Tibial nerve (tissue), 4 donors: ENCODE data around the gene CEACAM8. TPM values are rescaled to one million over a fixed set of nuclear protein-coding genes. Genes with fewer than 3 reads are reported as not detected.

ENCODE experiments used
- DNase-seq, 2 donors: peaks; one replicate each; pipeline ENCODE4 v3.0.0-alpha.2; 2019; ENCODE audit warnings: low spot score in 2 of 2
- H3K27ac ChIP-seq, 4 donors: fragments of 200-600 bp; sonication (generic) in 3 of 4; one replicate each; pipeline ENCODE4 v1.5.1; 2017 to 2019; ENCODE audit warnings: mild to moderate bottlenecking in 1 of 4
- H3K27me3 ChIP-seq, 2 donors: fragments of 200-600 bp; sonication (generic) in 1 of 2; one replicate each; pipeline versions ENCODE4 v1.5.1 to v1.6.0; 2017 to 2019
- H3K36me3 ChIP-seq, 3 donors: fragments of 200-600 bp; sonication (generic); one replicate each; pipeline ENCODE4 v1.5.1; 2018 to 2019
- H3K4me1 ChIP-seq, 4 donors: fragments of 200-600 bp; sonication (generic) in 3 of 4; one replicate each; pipeline ENCODE4 v1.5.1; 2017 to 2019
- H3K4me3 ChIP-seq, 4 donors: fragments of 200-600 bp; sonication (generic) in 3 of 4; one replicate each; pipeline ENCODE4 v1.5.1; 2017 to 2019; ENCODE audit warnings: mild to moderate bottlenecking in 1 of 4, moderate library complexity in 1 of 4
- H3K9me3 ChIP-seq, 4 donors: fragments of 200-600 bp; sonication (generic) in 3 of 4; one replicate each; pipeline ENCODE4 v1.5.1; 2017 to 2019
- EP300 ChIP-seq, 2 donors: sonication (generic); formaldehyde crosslinking; IDR thresholded peaks; one replicate each; pipeline ENCODE4 v1.6.1; 2017; ENCODE audit warnings: antibody characterized with exemption in 2 of 2, mild to moderate bottlenecking in 1 of 2
- POLR2A ChIP-seq, 2 donors: fragments of 450-650 bp; IDR thresholded peaks; one replicate each; pipeline ENCODE4 v1.6.1; 2017; ENCODE audit warnings: antibody characterized with exemption in 2 of 2, mild to moderate bottlenecking in 2 of 2, moderate library complexity in 2 of 2
- WGBS, 2 donors: methylation state at CpG; one replicate each; pipeline ENCODE4 v1.1.5; 2018; 5-methylcytosine and 5-hydroxymethylcytosine counted together
- total RNA-seq, 4 donors: library from RNA; depleted of rRNA; stranded (reverse); fragments of >200 nt; gene quantifications; one replicate each; pipeline ENCODE4 v1.1.0, GENCODE V29; 2016
- TF ChIP-seq, protein P1 (sequence below), 5 experiments: fragments of 200-600 bp in 3 of 5; fragments of 450-650 bp in 2 of 5; sonication (generic) in 3 of 5; IDR thresholded peaks; one replicate each; pipeline ENCODE4 v1.5.1; 2016 to 2019; ENCODE audit warnings: antibody characterized with exemption in 5 of 5, mild to moderate bottlenecking in 3 of 5, moderate library complexity in 2 of 5

CEACAM8 gene
- total RNA-seq, 4 donors from 2014 or later = not detected

DNA sequence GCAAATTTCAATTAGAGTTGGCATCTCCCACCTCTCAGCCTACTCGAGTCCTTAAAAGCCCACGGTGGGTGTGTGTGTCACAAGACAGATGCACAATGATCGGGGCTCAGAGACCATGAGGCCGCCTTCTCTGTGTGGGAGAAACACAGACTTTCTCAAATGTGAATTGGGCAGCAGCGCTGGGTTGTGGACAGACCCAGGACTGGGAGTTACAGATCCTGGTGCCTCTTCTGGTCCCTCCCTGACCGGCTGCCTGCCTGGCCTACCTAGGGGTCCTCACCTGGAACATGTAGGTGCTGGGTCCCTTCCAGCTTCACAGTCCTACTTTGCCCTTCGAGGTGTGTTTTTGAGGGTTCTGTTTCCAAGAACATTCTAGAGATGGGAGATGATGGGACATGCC, 4.9 kb downstream of the CEACAM8 start:
- Histone ChIP-seq H3K4me3 (no peak overlapping the region), H3K27ac (no peak overlapping the region), H3K27me3 (no peaks in the 10 kb centered on the region), H3K9me3 (no peaks in the 10 kb centered on the region), H3K36me3 (no peaks in the 10 kb centered on the region), H3K4me1 (no peaks in the 10 kb centered on the region)
- DNase-seq = no peak
- TF ChIP-seq EP300 (IDR thresholded peaks at IDR 0.05) (no peak), POLR2A (IDR thresholded peaks at IDR 0.05) (no peak)
- TF ChIP-seq, protein P1, sequence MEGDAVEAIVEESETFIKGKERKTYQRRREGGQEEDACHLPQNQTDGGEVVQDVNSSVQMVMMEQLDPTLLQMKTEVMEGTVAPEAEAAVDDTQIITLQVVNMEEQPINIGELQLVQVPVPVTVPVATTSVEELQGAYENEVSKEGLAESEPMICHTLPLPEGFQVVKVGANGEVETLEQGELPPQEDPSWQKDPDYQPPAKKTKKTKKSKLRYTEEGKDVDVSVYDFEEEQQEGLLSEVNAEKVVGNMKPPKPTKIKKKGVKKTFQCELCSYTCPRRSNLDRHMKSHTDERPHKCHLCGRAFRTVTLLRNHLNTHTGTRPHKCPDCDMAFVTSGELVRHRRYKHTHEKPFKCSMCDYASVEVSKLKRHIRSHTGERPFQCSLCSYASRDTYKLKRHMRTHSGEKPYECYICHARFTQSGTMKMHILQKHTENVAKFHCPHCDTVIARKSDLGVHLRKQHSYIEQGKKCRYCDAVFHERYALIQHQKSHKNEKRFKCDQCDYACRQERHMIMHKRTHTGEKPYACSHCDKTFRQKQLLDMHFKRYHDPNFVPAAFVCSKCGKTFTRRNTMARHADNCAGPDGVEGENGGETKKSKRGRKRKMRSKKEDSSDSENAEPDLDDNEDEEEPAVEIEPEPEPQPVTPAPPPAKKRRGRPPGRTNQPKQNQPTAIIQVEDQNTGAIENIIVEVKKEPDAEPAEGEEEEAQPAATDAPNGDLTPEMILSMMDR (IDR thresholded peaks at IDR 0.05) = no peak
- WGBS, 2 donors = 77 to 83% methylated on average over 6 to 7 of the region's 7 CpGs

DNA sequence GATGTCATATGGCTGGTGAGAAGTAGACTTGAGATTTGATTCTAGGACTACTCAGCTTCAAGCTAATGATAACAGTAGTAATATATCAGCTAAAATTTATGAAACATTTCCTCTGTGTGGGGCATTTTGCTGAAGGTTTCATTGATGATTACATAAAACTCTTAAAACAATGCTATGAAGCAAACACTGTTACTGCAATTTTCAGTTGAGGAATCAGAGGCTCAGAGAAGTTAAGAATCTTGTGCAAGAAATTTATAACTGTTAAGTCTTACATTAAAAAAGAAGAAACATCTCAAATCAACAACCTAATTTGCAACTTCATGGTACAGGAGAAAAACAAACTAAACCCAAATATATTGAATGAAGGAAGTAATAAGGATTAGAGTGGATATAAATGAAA, 10.3 kb downstream of the CEACAM8 start:
- Histone ChIP-seq H3K4me3 (no peak overlapping the region), H3K27ac (no peak overlapping the region)

DNA sequence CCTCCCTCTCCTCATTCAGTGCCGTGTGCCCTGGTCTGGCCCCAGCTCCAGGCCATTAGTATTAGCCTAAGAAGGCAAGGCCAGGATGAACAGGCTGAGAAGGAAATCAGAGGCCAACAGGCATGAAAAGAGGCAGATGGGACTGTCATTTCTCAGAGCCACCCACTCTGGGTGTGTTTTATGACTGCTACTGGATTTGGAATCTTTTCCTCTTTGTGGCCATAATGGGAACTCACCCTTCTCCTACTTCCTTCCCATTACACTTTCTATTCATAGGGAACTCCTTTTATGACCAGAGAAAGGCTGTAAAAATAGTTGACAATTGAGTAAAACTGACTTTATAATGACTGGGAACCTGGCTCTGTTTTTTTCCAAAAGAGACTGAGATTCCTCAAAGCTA, 17.7 kb downstream of the CEACAM8 start:
- TF ChIP-seq, protein P1 (IDR thresholded peaks at IDR 0.05) = no peak
- TF ChIP-seq POLR2A (IDR thresholded peaks at IDR 0.05) (no peak), EP300 (IDR thresholded peaks at IDR 0.05) (no peak)
- no peaks in the 10 kb centered on the region for H3K9me3 ChIP-seq
- no peak for DNase-seq
- no peaks in the 10 kb centered on the region for H3K4me1 ChIP-seq
- WGBS, 2 donors = 34 to 40% methylated on average over 1 of the region's 1 CpG
- H3K36me3 ChIP-seq = no peaks in the 10 kb centered on the region
- H3K4me3 ChIP-seq = no peak overlapping the region
- H3K27ac ChIP-seq = no peak overlapping the region
- no peaks in the 10 kb centered on the region for H3K27me3 ChIP-seq

More for the DNA sequence above, 10.3 kb downstream of the CEACAM8 start:
- Histone ChIP-seq H3K36me3 (no peaks in the 10 kb centered on the region), H3K4me1 (no peaks in the 10 kb centered on the region), H3K27me3 (no peaks in the 10 kb centered on the region), H3K9me3 (no peaks in the 10 kb centered on the region)
- no peak for TF ChIP-seq EP300 (IDR thresholded peaks at IDR 0.05)
- no peak for TF ChIP-seq POLR2A (IDR thresholded peaks at IDR 0.05)
- TF ChIP-seq, protein P1 (IDR thresholded peaks at IDR 0.05) = no peak
- DNase-seq = no peak

DNA sequence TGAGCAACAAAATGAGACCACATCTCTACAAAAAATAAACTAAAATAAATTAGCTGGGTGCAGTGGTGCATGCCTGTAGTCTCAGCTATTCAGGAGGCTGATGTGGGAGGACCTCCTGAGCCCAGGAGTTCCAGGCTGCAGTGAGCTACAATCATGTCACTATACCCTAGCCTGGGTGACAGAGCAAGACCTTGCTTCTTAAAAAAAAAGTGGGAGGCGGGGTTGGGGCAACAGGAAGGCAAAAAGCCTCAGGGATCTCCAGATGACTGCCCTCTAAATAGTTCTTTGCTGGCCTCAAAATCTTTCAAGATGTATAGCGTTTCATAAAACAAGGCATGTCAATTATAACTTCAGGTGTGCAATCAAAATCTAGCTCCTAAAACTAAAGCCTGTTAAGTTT, 18.5 kb downstream of the CEACAM8 start:
- Histone ChIP-seq H3K4me1 (no peaks in the 10 kb centered on the region), H3K36me3 (no peaks in the 10 kb centered on the region), H3K4me3 (no peak overlapping the region), H3K27me3 (no peaks in the 10 kb centered on the region), H3K27ac (no peak overlapping the region), H3K9me3 (no peaks in the 10 kb centered on the region)
- DNase-seq = no peak
- 71 to 78% methylated on average over 2 of the region's 2 CpGs for WGBS, 2 donors
- no peak for TF ChIP-seq POLR2A (IDR thresholded peaks at IDR 0.05)
- TF ChIP-seq, protein P1 (IDR thresholded peaks at IDR 0.05) = no peak
- no peak for TF ChIP-seq EP300 (IDR thresholded peaks at IDR 0.05)

DNA sequence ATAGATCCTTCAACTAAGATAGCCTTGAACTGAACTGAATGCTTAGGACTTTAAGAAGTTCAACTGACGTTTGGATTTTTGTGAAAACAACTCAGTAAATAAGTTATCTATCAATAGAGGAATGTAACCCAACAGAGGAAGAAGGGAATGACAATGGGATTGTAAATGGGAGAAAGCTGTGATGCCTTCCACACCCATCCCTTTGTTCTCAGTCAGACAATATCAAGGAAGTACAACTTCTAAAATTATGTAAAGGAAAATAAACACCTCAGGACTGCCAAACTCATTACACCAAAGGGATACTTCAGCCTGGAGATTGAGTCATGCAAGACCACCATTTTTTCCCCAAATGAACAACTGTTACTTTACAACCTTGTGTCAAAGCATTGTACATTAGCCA, 21.1 kb downstream of the CEACAM8 start:
- no peak overlapping the region for H3K27ac ChIP-seq
- TF ChIP-seq POLR2A (IDR thresholded peaks at IDR 0.05) (no peak), EP300 (IDR thresholded peaks at IDR 0.05) (no peak)
- TF ChIP-seq, protein P1 (IDR thresholded peaks at IDR 0.05) = no peak
- no peaks in the 10 kb centered on the region for H3K4me1 ChIP-seq
- no peak overlapping the region for H3K4me3 ChIP-seq
- H3K27me3 ChIP-seq = no peaks in the 10 kb centered on the region
- 41 to 50% methylated on average over 1 of the region's 1 CpG for WGBS, 2 donors
- no peaks in the 10 kb centered on the region for H3K36me3 ChIP-seq
- no peaks in the 10 kb centered on the region for H3K9me3 ChIP-seq
- no peak for DNase-seq
